Breast epithelium (tissue), 4 donors: ENCODE results near the gene COL26A1. TPM values are rescaled to one million over a fixed set of nuclear protein-coding genes. Genes with fewer than 3 reads are reported as not detected.

Experiments used
- DNase-seq, 2 donors: peaks; one replicate each; pipeline ENCODE4 v3.0.0-alpha.2; 2019; ENCODE audit warnings: low spot score in 2 of 2
- H3K27ac ChIP-seq, 2 donors: fragments of 200-600 bp; sonication (generic) in 1 of 2; one replicate each; pipeline ENCODE4 v1.5.1; 2016 to 2019; ENCODE audit warnings: mild to moderate bottlenecking in 1 of 2
- H3K27me3 ChIP-seq, 2 donors: fragments of 200-600 bp; sonication (generic) in 1 of 2; one replicate each; pipeline versions ENCODE4 v1.5.1 to v1.6.0; 2017 to 2019; ENCODE audit warnings: control low read depth in 1 of 2, mild to moderate bottlenecking in 1 of 2
- H3K36me3 ChIP-seq: fragments of 200-600 bp; one replicate; pipeline ENCODE4 v1.5.1; 2019
- H3K4me1 ChIP-seq, 2 donors: fragments of 200-600 bp; sonication (generic); one replicate each; pipeline ENCODE4 v1.5.1; 2016 to 2019; ENCODE audit warnings: control low read depth in 1 of 2
- H3K4me3 ChIP-seq, 3 donors: fragments of 200-600 bp; sonication (generic); 1 replicate in 2 of 3; 2 replicates in 1 of 3; pipeline ENCODE4 v1.5.1; 2016 to 2019; ENCODE audit warnings: mild to moderate bottlenecking in 3 of 3, moderate library complexity in 2 of 3
- H3K9me3 ChIP-seq, 2 donors: fragments of 200-600 bp; sonication (generic) in 1 of 2; one replicate each; pipeline ENCODE4 v1.5.1; 2016 to 2019; ENCODE audit warnings: control low read depth in 1 of 2
- POLR2A ChIP-seq: fragments of 450-650 bp; IDR thresholded peaks from one replicate; pipeline ENCODE4 v1.6.1; 2016; ENCODE audit warnings: antibody characterized with exemption, mild to moderate bottlenecking, moderate library complexity
- POLR2AphosphoS5 ChIP-seq, 3 donors: sonication (generic); formaldehyde crosslinking; IDR thresholded peaks; one replicate each; pipeline ENCODE4 v1.6.1; 2017; ENCODE audit warnings: antibody characterized with exemption in 3 of 3
- intact Hi-C: fragments of 100-400 bp; cut with DNase I; formaldehyde crosslinking; loops from one replicate; pipeline ENCODE4 v1.15.1; 2023; ENCODE audit warnings: low total_unique reads
- total RNA-seq, 3 donors: library from RNA; depleted of rRNA; stranded (reverse); fragments of >200 nt; gene quantifications; one replicate each; pipeline ENCODE4 v1.1.0, GENCODE V29; 2016
- TF ChIP-seq, protein P1 (sequence below), 3 donors: fragments of 450-650 bp; IDR thresholded peaks; one replicate each; pipeline ENCODE4 v1.5.1; 2016 to 2017; ENCODE audit warnings: antibody characterized with exemption in 3 of 3, mild to moderate bottlenecking in 3 of 3, moderate library complexity in 3 of 3

Gene COL26A1
- total RNA-seq, 3 donors from 2014 or later: not detected

DNA sequence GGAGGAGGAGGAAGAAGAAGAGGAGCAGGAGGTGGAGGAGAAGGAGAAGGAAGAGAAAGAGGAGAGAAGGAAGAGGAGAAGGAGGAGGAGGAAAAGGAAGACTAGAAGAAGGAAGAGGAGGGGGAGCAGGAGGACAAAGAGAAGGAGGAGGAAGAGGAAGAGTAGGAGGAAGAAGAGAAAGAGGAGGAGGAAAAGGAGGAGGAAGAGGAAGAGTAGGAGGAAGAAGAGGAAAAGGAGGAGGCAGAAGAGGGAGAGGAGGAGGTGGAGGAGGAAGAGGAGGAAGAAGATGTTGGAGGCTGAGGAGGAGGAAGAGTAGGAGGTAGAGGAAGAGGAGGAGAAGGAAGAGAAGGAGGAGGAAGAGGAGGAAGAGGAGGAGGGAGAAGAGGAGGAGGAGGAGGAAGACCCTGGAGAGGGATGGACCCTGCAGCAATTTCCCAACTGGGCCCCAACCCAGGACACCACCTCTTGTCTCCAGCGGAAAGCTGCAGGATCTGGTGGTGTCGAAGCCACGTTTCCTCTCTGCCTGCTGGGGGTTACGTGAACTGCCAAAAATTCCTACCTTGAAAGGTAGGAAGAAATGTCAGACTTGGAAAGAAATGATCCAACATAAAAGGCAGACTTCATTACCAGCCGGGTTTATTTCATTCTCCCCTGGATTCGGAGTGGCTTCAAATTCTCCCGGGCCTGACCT, 38.9 kb downstream of the COL26A1 start:
- H3K36me3 ChIP-seq: no peaks in the 10 kb centered on the region
- peak overlapping the region in 1 of 3 donors; percentile 21 for H3K4me3 ChIP-seq
- no peak for TF ChIP-seq POLR2AphosphoS5 (IDR thresholded peaks at IDR 0.05)
- TF ChIP-seq, protein P1, sequence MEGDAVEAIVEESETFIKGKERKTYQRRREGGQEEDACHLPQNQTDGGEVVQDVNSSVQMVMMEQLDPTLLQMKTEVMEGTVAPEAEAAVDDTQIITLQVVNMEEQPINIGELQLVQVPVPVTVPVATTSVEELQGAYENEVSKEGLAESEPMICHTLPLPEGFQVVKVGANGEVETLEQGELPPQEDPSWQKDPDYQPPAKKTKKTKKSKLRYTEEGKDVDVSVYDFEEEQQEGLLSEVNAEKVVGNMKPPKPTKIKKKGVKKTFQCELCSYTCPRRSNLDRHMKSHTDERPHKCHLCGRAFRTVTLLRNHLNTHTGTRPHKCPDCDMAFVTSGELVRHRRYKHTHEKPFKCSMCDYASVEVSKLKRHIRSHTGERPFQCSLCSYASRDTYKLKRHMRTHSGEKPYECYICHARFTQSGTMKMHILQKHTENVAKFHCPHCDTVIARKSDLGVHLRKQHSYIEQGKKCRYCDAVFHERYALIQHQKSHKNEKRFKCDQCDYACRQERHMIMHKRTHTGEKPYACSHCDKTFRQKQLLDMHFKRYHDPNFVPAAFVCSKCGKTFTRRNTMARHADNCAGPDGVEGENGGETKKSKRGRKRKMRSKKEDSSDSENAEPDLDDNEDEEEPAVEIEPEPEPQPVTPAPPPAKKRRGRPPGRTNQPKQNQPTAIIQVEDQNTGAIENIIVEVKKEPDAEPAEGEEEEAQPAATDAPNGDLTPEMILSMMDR (IDR thresholded peaks at IDR 0.05): peak in 1 of 3 donors; percentile 10
- intact Hi-C loops: no loop called here
- no peaks in the 10 kb centered on the region for H3K9me3 ChIP-seq
- no peak for DNase-seq
- H3K4me1 ChIP-seq: no peaks in the 10 kb centered on the region
- peaks cover 0 to 5% of the 10 kb centered on the region in 2 donors for H3K27me3 ChIP-seq
- H3K27ac ChIP-seq: no peak overlapping the region

DNA sequence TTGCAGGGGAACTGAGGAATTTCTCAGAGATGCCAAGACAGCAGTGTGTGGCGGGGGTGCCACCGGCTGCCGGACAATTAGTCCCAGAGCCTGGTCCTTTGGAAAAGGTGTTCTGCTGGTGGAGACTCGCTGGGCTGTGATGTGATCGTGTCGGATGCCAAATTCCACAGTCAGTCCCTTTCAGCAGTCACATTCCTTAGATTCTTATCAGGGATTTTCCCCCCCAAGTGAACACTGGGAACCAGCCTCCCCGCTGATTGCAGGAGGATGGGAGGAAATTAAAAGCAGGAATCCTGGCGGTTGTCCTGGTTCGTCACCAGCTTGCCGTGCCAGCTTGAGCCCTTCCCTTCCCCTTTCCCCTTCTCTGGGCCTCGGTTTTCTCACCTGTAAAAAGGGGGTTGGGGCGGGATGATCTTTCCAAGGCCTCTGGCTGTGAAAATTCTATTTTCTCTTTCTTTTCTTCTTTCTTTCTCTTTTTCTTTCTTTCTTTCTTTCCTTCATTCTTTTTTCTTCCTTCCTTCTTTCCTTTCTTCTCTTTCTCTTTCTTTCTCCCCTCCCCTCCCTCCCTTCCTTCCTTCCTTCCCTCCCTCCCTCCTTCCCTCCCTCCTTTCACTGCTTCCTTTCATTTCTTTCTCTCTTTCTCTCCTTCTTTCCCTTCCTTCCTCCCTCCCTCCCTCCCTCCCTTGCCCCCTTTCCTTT, 39.6 kb downstream of the COL26A1 start:
- Histone ChIP-seq H3K9me3 (no peaks in the 10 kb centered on the region), H3K27ac (no peak overlapping the region), H3K4me3 (peak overlapping the region in 1 of 3 donors; percentile 21), H3K4me1 (no peaks in the 10 kb centered on the region), H3K27me3 (peaks cover 0 to 5% of the 10 kb centered on the region in 2 donors), H3K36me3 (no peaks in the 10 kb centered on the region)
- peak in 1 of 2 donors; percentile 57 for DNase-seq
- TF ChIP-seq, protein P1 (IDR thresholded peaks at IDR 0.05): no peak
- TF ChIP-seq POLR2A: no peak
- no peak for TF ChIP-seq POLR2AphosphoS5 (IDR thresholded peaks at IDR 0.05)
- intact Hi-C loops: no loop called here

DNA sequence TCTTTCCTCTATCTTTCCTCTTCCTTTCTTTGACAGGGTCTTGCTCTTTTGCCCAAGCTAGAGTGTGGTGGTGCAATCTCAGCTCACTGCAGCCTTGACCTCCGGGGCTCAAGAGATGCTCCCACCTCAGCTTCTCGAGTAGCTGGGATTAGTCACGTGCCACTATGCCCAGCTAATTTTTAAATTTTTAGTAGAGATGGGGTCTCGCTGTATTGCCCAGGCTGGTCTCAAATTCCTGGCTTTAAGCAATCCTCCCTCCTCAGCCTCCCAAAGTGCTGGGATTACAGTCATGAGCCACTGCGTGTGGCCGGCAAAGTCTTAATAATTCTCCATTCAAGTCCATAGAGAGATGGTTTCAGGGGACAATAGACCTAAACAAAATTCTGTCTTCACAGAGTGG, 40.2 kb downstream of the COL26A1 start:
- Histone ChIP-seq H3K36me3 (no peaks in the 10 kb centered on the region), H3K27me3 (peaks cover 0 to 5% of the 10 kb centered on the region in 2 donors), H3K27ac (no peak overlapping the region), H3K4me1 (no peaks in the 10 kb centered on the region), H3K4me3 (no peak overlapping the region), H3K9me3 (no peaks in the 10 kb centered on the region)
- DNase-seq: no peak
- intact Hi-C loops: no loop called here
- TF ChIP-seq, protein P1 (IDR thresholded peaks at IDR 0.05): no peak
- TF ChIP-seq POLR2A (no peak), POLR2AphosphoS5 (IDR thresholded peaks at IDR 0.05) (no peak)

DNA sequence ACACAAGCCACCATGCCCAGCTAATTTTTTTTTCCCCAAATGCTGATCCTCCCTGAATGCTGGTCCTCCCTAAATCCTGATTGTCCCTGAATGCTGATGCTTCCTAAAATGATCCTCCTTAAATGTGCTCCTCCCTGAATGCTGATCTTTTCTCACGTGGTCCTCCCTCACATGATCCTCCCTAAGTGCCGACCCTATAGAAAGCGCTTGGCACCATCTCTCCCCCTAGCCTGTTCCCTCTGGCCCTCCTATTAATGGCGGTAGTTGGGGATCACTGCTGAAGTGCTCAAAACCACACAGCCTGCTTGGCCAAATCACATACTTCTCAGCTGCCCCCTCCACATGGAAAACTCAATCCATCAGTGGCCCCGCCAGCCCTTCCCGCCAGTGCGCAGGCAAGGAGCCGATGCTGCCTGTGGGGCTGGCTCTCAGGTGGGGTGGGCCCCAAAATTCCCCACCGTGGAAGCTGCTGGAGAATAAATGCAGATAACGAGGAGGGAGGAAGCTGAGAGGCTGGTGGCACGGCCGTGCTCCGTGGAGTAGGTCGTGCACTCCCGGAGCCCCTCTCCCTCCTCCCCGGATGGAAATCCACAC, 42.9 kb downstream of the COL26A1 start:
- Histone ChIP-seq H3K36me3 (no peaks in the 10 kb centered on the region), H3K27me3 (peaks cover 0 to 5% of the 10 kb centered on the region in 2 donors), H3K4me1 (no peaks in the 10 kb centered on the region), H3K27ac (no peak overlapping the region), H3K4me3 (no peak overlapping the region), H3K9me3 (peaks cover 21% of the 10 kb centered on the region in 2 donors)
- no peak for TF ChIP-seq POLR2A
- DNase-seq: no peak
- intact Hi-C loops: no loop called here

DNA sequence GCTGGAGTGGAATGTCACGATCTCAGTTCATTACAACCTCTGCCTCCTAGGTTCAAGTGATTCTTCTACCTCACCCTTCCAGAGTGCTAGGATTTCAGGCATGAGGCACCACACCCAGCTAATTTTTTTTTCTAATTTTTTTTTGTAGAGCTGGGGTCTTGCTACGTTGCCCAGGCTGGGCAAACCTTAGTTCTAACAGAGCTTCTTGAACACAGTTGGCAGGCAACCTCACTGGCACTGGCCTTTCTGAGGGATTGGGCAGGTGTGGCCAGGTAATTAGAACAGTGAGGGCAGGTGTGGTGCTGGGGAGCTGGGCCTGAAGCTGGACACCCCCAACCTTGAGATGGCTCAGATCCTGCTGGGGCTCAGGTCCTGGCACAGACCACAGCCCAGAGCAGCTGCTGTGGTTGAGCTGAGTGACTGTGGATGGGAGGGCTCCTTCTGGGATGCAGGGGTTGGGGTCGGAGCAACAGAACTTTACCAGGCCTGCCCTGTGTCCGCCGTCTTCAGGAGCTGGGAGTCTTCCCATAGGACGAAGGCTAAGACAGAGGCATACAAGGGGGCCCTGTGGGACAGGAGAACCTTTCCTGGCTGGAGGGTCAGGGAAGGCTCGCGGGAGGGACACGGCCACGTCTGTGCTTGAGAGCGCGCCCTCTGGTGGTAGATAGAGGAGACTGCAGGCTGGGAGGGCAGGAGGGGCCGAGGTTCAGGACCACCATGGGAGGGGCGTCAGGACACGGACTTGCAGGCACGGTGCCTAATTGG, 48.2 kb downstream of the COL26A1 start:
- Histone ChIP-seq H3K4me3 (no peak overlapping the region), H3K4me1 (no peaks in the 10 kb centered on the region), H3K27ac (no peak overlapping the region), H3K27me3 (peaks cover 0 to under 1% of the 10 kb centered on the region in 2 donors), H3K36me3 (no peaks in the 10 kb centered on the region), H3K9me3 (peaks cover 21% of the 10 kb centered on the region in 2 donors)
- intact Hi-C loops: no loop called here
- DNase-seq: no peak
- TF ChIP-seq, protein P1 (IDR thresholded peaks at IDR 0.05): peak; percentile 44 to 69 (median 60)
- TF ChIP-seq POLR2AphosphoS5 (IDR thresholded peaks at IDR 0.05): no peak
